Measurements from ENCODE around the gene SFMBT2. TPM values are rescaled to one million over a fixed set of nuclear protein-coding genes. Genes with fewer than 3 reads are reported as not detected.

The SFMBT2 gene
- total and polyA plus RNA-seq, 8 donors, result 4.1 to 12.6 (median 5.2) TPM

GRCh38 chr10:7409045-7409731 is 1.6 kb downstream of the SFMBT2 start:
- Histone ChIP-seq H3K36me3 (no peaks in the 10 kb centered on the region), H3K9me3 (no peaks in the 10 kb centered on the region), H3K4me3 (peak overlapping the region; percentile 64 to 69), H3K27ac (no peak overlapping the region), H3K27me3 (peaks cover 25 to 69% of the 10 kb centered on the region in 2 donors), H3K4me1 (peaks cover 15 to 74% of the 10 kb centered on the region in 2 donors)
- ATAC-seq, result peak; percentile 1
- peak in 2 of 4 donors; percentile 20 to 40 for DNase-seq
- intact Hi-C loops (cut with DNase I), result loop anchor here in 1 of 2 donors (5.0 kb wide), 1 partner anchor 147 kb away; no protein-coding TSS in a partner anchor
- TF ChIP-seq CTCF (IDR thresholded peaks at IDR 0.05), result no peak

GRCh38 chr10:7408291-7409044 is 2.4 kb downstream of the SFMBT2 start:
- peak; percentile 38 to 56 for TF ChIP-seq CTCF (IDR thresholded peaks at IDR 0.05)
- ATAC-seq (peak; percentile 68), DNase-seq (peak; percentile 56 to 90 (median 71))
- Histone ChIP-seq H3K27ac (peak overlapping the region; percentile 16 to 41), H3K36me3 (no peaks in the 10 kb centered on the region), H3K4me3 (peak overlapping the region; percentile 64 to 69), H3K4me1 (peaks cover 15 to 74% of the 10 kb centered on the region in 2 donors), H3K27me3 (peaks cover 21 to 64% of the 10 kb centered on the region in 2 donors), H3K9me3 (no peaks in the 10 kb centered on the region)
- intact Hi-C loops (cut with DNase I), result loop anchor here in 1 of 2 donors (5.0 kb wide), 1 partner anchor 146 kb away; no protein-coding TSS in a partner anchor

- ATAC-seq (peak; percentile 21), DNase-seq (peak; percentile 58 to 82 (median 68))
- peak overlapping the region; percentile 64 to 69 for H3K4me3 ChIP-seq
- H3K36me3 ChIP-seq, result no peaks in the 10 kb centered on the region
- peak overlapping the region; percentile 16 to 41 for H3K27ac ChIP-seq
- intact Hi-C loops (cut with DNase I), result loop anchor here in 1 of 2 donors (5.0 kb wide), 1 partner anchor 145 kb away; no protein-coding TSS in a partner anchor
- H3K27me3 ChIP-seq, result peaks cover 13 to 56% of the 10 kb centered on the region in 2 donors
- TF ChIP-seq CTCF (IDR thresholded peaks at IDR 0.05), result no peak
- no peaks in the 10 kb centered on the region for H3K9me3 ChIP-seq
- peaks cover 11 to 70% of the 10 kb centered on the region in 2 donors for H3K4me1 ChIP-seq
Observed at GRCh38 chr10:7407368-7408290, 3.2 kb downstream of the SFMBT2 start.

GRCh38 chr10:7406712-7407333 is 4.0 kb downstream of the SFMBT2 start:
- DNase-seq, result no peak
- H3K27me3 ChIP-seq, result peaks cover 5 to 48% of the 10 kb centered on the region in 2 donors

More at GRCh38 chr10:7406712-7407333, 4.0 kb downstream of the SFMBT2 start:
- Histone ChIP-seq H3K36me3 (no peaks in the 10 kb centered on the region), H3K9me3 (no peaks in the 10 kb centered on the region), H3K27ac (no peak overlapping the region), H3K4me1 (peaks cover 11 to 61% of the 10 kb centered on the region in 2 donors), H3K4me3 (peak overlapping the region in 1 of 2 donors; percentile 69)
- intact Hi-C loops (cut with DNase I), result loop anchor here in 1 of 2 donors (5.0 kb wide), 1 partner anchor 145 kb away; no protein-coding TSS in a partner anchor
- ATAC-seq, result no peak
- TF ChIP-seq CTCF (IDR thresholded peaks at IDR 0.05), result no peak

Measured in left lung (tissue), 10 donors.